Glutamatergic neuron (in vitro differentiated cells): ENCODE data around the gene MCEMP1. TPM values are rescaled to one million over a fixed set of nuclear protein-coding genes. Genes with fewer than 3 reads are reported as not detected.

ENCODE experiments used
- DNase-seq: peaks from one replicate; pipeline ENCODE4 v3.0.0; 2022
- H3K27ac Mint-ChIP-seq: one replicate; pipeline ENCODE4 v1.8.0; 2020; ENCODE audit warnings: mild to moderate bottlenecking, mixed read lengths, inconsistent platforms; ENCODE audit not compliant: unreplicated experiment
- H3K27me3 Mint-ChIP-seq: one replicate; pipeline ENCODE4 v1.8.0; 2020; ENCODE audit warnings: mild to moderate bottlenecking, moderate library complexity, mixed read lengths, inconsistent platforms; ENCODE audit not compliant: unreplicated experiment
- H3K36me3 Mint-ChIP-seq: one replicate; pipeline ENCODE4 v1.8.0; 2020; ENCODE audit warnings: mild to moderate bottlenecking, mixed read lengths, inconsistent platforms; ENCODE audit not compliant: unreplicated experiment
- H3K4me1 Mint-ChIP-seq: one replicate; pipeline ENCODE4 v1.8.0; 2020; ENCODE audit warnings: mild to moderate bottlenecking, low read depth, mixed read lengths, inconsistent platforms; ENCODE audit not compliant: unreplicated experiment
- H3K4me3 Mint-ChIP-seq: one replicate; pipeline ENCODE4 v1.8.0; 2020; ENCODE audit warnings: mild to moderate bottlenecking, mixed read lengths, inconsistent platforms; ENCODE audit not compliant: unreplicated experiment
- H3K9me3 Mint-ChIP-seq: one replicate; pipeline ENCODE4 v1.8.0; 2020; ENCODE audit warnings: mild to moderate bottlenecking, moderate library complexity, mixed read lengths, inconsistent platforms; ENCODE audit not compliant: unreplicated experiment
- total RNA-seq: library from RNA; stranded (reverse); fragmentation: NEBNext Ultra II Directional; extraction: Animal tissue kit (Norgen Biotek cat#: 25700); gene quantifications from one replicate; pipeline ENCODE4 v1.2.1, GENCODE V29; 2021; ENCODE audit not compliant: unreplicated experiment
- TF ChIP-seq, protein P1 (sequence below): fragments of 200-600 bp; sonication (generic); IDR thresholded peaks from one replicate; pipeline ENCODE4 v1.5.0; 2021; ENCODE audit not compliant: partially characterized antibody, unreplicated experiment

The MCEMP1 gene
- total RNA-seq, 1 donor from 2014 or later: not detected

GRCh38 chr19:7699417-7700401 lies 22.8 kb downstream of the MCEMP1 start:
- H3K4me1 Mint-ChIP-seq: peaks cover 2% of the 10 kb centered on the region
- no peak overlapping the region for H3K27ac Mint-ChIP-seq
- TF ChIP-seq, protein P1, sequence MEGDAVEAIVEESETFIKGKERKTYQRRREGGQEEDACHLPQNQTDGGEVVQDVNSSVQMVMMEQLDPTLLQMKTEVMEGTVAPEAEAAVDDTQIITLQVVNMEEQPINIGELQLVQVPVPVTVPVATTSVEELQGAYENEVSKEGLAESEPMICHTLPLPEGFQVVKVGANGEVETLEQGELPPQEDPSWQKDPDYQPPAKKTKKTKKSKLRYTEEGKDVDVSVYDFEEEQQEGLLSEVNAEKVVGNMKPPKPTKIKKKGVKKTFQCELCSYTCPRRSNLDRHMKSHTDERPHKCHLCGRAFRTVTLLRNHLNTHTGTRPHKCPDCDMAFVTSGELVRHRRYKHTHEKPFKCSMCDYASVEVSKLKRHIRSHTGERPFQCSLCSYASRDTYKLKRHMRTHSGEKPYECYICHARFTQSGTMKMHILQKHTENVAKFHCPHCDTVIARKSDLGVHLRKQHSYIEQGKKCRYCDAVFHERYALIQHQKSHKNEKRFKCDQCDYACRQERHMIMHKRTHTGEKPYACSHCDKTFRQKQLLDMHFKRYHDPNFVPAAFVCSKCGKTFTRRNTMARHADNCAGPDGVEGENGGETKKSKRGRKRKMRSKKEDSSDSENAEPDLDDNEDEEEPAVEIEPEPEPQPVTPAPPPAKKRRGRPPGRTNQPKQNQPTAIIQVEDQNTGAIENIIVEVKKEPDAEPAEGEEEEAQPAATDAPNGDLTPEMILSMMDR: no peak
- H3K27me3 Mint-ChIP-seq: peaks cover 6% of the 10 kb centered on the region
- H3K36me3 Mint-ChIP-seq: no peaks in the 10 kb centered on the region
- no peak for DNase-seq
- H3K4me3 Mint-ChIP-seq: no peak overlapping the region
- no peaks in the 10 kb centered on the region for H3K9me3 Mint-ChIP-seq

DNA sequence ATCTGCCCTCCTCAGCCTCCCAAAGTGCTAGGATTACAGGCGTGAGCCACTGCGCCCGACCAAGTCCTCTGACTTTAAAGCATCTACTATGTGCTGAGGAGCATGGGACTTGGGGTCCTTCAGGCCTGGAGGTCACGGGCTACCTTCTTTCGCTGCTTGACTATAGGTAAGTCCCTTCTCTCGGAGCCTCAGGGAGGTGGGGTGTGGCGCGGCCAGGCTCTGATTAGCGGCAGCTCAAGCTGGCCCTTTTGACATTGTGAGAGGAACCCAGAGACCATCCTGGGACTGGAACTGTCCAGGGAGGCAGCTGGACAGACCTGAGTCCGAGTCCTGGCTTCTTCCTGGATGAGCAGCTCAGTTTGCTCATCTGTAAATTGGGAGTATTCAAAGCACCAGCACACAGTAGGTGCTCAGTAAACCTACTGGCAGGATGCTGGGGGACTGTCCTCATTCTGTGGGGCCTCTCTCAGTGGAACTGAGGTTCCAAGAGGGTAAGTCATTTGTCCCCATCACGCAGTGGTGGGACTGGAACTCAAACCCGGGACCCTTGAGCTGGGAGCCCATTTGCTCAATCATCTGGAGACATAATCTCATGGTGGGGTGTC lies 24.3 kb downstream of the MCEMP1 start:
- no peak overlapping the region for H3K4me3 Mint-ChIP-seq
- peaks cover 6% of the 10 kb centered on the region for H3K27me3 Mint-ChIP-seq
- peaks cover 2% of the 10 kb centered on the region for H3K4me1 Mint-ChIP-seq
- peaks cover 2% of the 10 kb centered on the region for H3K9me3 Mint-ChIP-seq
- H3K36me3 Mint-ChIP-seq: no peaks in the 10 kb centered on the region
- no peak for DNase-seq
- H3K27ac Mint-ChIP-seq: no peak overlapping the region
- TF ChIP-seq, protein P1: no peak

GRCh38 chr19:7701654-7702457 lies 25.0 kb downstream of the MCEMP1 start, which contains the start of gene FCER2:
TSS of gene FCER2 (minus strand) at chr19:7702131. CDS start at chr19:7699760, 2,371 bp downstream.
- Mint-ChIP-seq H3K36me3 (no peaks in the 10 kb centered on the region), H3K9me3 (peaks cover 3% of the 10 kb centered on the region), H3K4me3 (no peak within 1 kb of the TSS), H3K27me3 (peaks cover 6% of the 10 kb centered on the region), H3K27ac (no peak within 1 kb of the TSS), H3K4me1 (no peaks in the 10 kb centered on the region)
- TF ChIP-seq, protein P1: no peak
- DNase-seq: no peak

DNA sequence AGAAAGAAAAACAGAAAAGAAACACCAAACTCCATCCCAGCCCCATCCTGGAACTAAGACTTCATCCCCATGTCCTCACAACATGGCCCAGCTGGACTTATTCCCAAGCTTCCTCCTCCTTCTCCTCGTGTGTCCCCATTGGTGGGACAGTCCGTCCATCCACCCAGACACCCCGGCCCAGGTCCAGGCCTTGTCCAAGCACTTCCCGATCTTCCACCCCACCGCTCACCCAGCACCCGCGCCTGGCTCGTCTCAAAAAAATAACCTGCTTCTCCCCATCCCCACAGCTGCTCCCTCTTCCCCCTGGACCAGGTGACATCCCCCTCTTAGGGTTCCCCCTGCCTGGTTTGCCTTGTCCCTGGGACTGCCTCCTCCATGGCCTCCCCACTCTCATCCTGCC lies 26.4 kb downstream of the MCEMP1 start:
- no peak for DNase-seq
- TF ChIP-seq, protein P1: no peak
- H3K9me3 Mint-ChIP-seq: peaks cover 4% of the 10 kb centered on the region
- H3K27me3 Mint-ChIP-seq: peaks cover 6% of the 10 kb centered on the region
- no peaks in the 10 kb centered on the region for H3K4me1 Mint-ChIP-seq
- H3K36me3 Mint-ChIP-seq: no peaks in the 10 kb centered on the region
- no peak overlapping the region for H3K4me3 Mint-ChIP-seq
- H3K27ac Mint-ChIP-seq: no peak overlapping the region
